Neuronal stem cell (in vitro differentiated cells): ENCODE data around the gene PPME1. TPM values are rescaled to one million over a fixed set of nuclear protein-coding genes. Genes with fewer than 3 reads are reported as not detected.

Experiments used
- DNase-seq: peaks from one replicate; pipeline ENCODE4 v3.0.0-alpha.2; 2013; ENCODE audit warnings: low spot score
- H2AFZ ChIP-seq: one replicate; pipeline ENCODE4 v1.6.1; 2013; ENCODE audit warnings: mild to moderate bottlenecking, low read length, inconsistent platforms
- H2AK5ac ChIP-seq: 2 replicates; pipeline ENCODE4 v1.6.1; 2013; ENCODE audit warnings: low read depth, mild to moderate bottlenecking, inconsistent platforms, low read length, moderate library complexity, mixed read lengths
- H2BK120ac ChIP-seq: 2 replicates; pipeline ENCODE4 v1.6.1; 2013; ENCODE audit warnings: low read depth, mild to moderate bottlenecking, inconsistent platforms, low read length, moderate library complexity, mixed read lengths
- H2BK12ac ChIP-seq: one replicate; pipeline ENCODE4 v1.6.1; 2013; ENCODE audit warnings: low read length, inconsistent platforms
- H2BK15ac ChIP-seq: 2 replicates; pipeline ENCODE4 v1.6.1; 2013; ENCODE audit warnings: mild to moderate bottlenecking, low read length, inconsistent platforms, mixed read lengths
- H2BK5ac ChIP-seq: one replicate; pipeline ENCODE4 v1.6.1; 2013; ENCODE audit warnings: inconsistent platforms, mild to moderate bottlenecking, low read length, moderate library complexity
- H3K14ac ChIP-seq: one replicate; pipeline ENCODE4 v1.6.1; 2013; ENCODE audit warnings: low read length, inconsistent platforms
- H3K18ac ChIP-seq: 2 replicates; pipeline ENCODE4 v1.6.1; 2013; ENCODE audit warnings: low read length, inconsistent platforms
- H3K23ac ChIP-seq: 2 replicates; pipeline ENCODE4 v1.6.1; 2013; ENCODE audit warnings: low read depth, mild to moderate bottlenecking, mixed read lengths, low read length, inconsistent platforms; ENCODE audit not compliant: poor library complexity
- H3K27ac ChIP-seq: replicated peaks from 3 replicates; pipeline ENCODE4 v1.5.1; 2013; ENCODE audit warnings: low read length, inconsistent platforms
- H3K27me3 ChIP-seq, 3 experiments: 2 replicates each; pipeline ENCODE4 v1.6.1; 2013; ENCODE audit warnings: low read length in 3 of 3, mild to moderate bottlenecking in 2 of 3, inconsistent platforms in 1 of 3, low read depth in 1 of 3, mixed read lengths in 1 of 3, moderate library complexity in 1 of 3; ENCODE audit not compliant: control insufficient read depth in 3 of 3, insufficient read depth in 3 of 3
- H3K36me3 ChIP-seq, 2 donors: replicated peaks in 1 of 2; 2 replicates each; pipeline ENCODE4 v1.6.1; 2013; ENCODE audit warnings: low read length in 2 of 2; ENCODE audit not compliant: control insufficient read depth in 2 of 2, insufficient read depth in 2 of 2
- H3K4ac ChIP-seq: 2 replicates; pipeline ENCODE4 v1.6.1; 2013; ENCODE audit warnings: inconsistent platforms, mild to moderate bottlenecking, low read length, moderate library complexity
- H3K4me1 ChIP-seq, 2 donors: 1 replicate in 1 of 2; 2 replicates in 1 of 2; pipeline ENCODE4 v1.6.1; 2013; ENCODE audit warnings: low read length in 2 of 2, low read depth in 1 of 2; ENCODE audit not compliant: control insufficient read depth in 2 of 2, insufficient read depth in 1 of 2
- H3K4me2 ChIP-seq: one replicate; pipeline ENCODE4 v1.6.1; 2013; ENCODE audit warnings: mild to moderate bottlenecking, low read length, inconsistent platforms; ENCODE audit not compliant: insufficient read depth, poor library complexity, severe bottlenecking
- H3K4me3 ChIP-seq, 2 donors: 2 replicates each; pipeline ENCODE4 v1.5.1; 2013; ENCODE audit warnings: low read length in 2 of 2, mild to moderate bottlenecking in 2 of 2, inconsistent platforms in 1 of 2, moderate library complexity in 1 of 2
- H3K79me1 ChIP-seq: one replicate; pipeline ENCODE4 v1.6.1; 2013; ENCODE audit warnings: low read depth, mild to moderate bottlenecking, inconsistent platforms, low read length, moderate library complexity
- H3K9ac ChIP-seq: one replicate; pipeline ENCODE4 v1.6.1; 2013; ENCODE audit warnings: mild to moderate bottlenecking, low read depth, low read length, inconsistent platforms; ENCODE audit not compliant: poor library complexity
- H3K9me3 ChIP-seq, 2 donors: replicated peaks in 1 of 2; 2 replicates each; pipeline versions ENCODE3 to v1.6.1; 2013; ENCODE audit warnings: low read length in 2 of 2, mild to moderate bottlenecking in 2 of 2, inconsistent platforms in 1 of 2, low read depth in 1 of 2, mixed read lengths in 1 of 2, moderate library complexity in 1 of 2; ENCODE audit not compliant: control insufficient read depth in 2 of 2, insufficient read depth in 1 of 2
- H4K8ac ChIP-seq: one replicate; pipeline ENCODE4 v1.6.1; 2013; ENCODE audit warnings: low read depth, mild to moderate bottlenecking, inconsistent platforms, low read length, moderate library complexity
- H4K91ac ChIP-seq: one replicate; pipeline ENCODE4 v1.6.1; 2013; ENCODE audit warnings: low read length, low read depth, mild to moderate bottlenecking, inconsistent platforms; ENCODE audit not compliant: poor library complexity
- WGBS, 2 donors: extraction: QIAGEN DNeasy Blood & Tissue Kit; methylation state at CpG; one replicate each; pipeline ENCODE4 v1.1.7; 2013; ENCODE audit warnings: missing lambda C conversion rate in 2 of 2, mixed read lengths in 1 of 2; ENCODE audit not compliant: insufficient read length in 2 of 2, insufficient replicate concordance in 1 of 2; ENCODE audit errors: extremely low coverage in 2 of 2; 5-methylcytosine and 5-hydroxymethylcytosine counted together
- small RNA-seq: library from polyadenylated mRNA; stranded (forward); fragments of <200 nt; extraction: miRNeasy Mini kit (QIAGEN cat#:217004); gene quantifications from one replicate; pipeline ENCODE3, GENCODE V24; 2013; ENCODE audit not compliant: insufficient read depth

Gene PPME1

GRCh38 chr11:74297484-74297883 lies 126.4 kb downstream of the PPME1 start:
- Histone ChIP-seq H2BK15ac (no peak overlapping the region), H3K27ac (no peak overlapping the region), H3K18ac (no peak overlapping the region), H3K36me3 (no peaks in the 10 kb centered on the region), H3K4ac (no peak overlapping the region), H2BK120ac (no peak overlapping the region), H3K23ac (no peak overlapping the region), H2AFZ (no peak overlapping the region), H2AK5ac (no peak overlapping the region), H2BK5ac (no peak overlapping the region), H3K79me1 (no peaks in the 10 kb centered on the region), H3K4me3 (no peak overlapping the region), H4K91ac (no peak overlapping the region), H3K4me1 (no peaks in the 10 kb centered on the region), H3K9ac (no peak overlapping the region), H3K27me3 (peaks cover 0 to 17% (median 0%) of the 10 kb centered on the region in 3 experiments), H2BK12ac (no peak overlapping the region), H3K4me2 (no peak overlapping the region), H3K14ac (no peak overlapping the region), H4K8ac (no peak overlapping the region), H3K9me3 (no peaks in the 10 kb centered on the region)
- no CpG with 5 or more reads among the region's 1 CpG for WGBS, 2 donors
- no peak for DNase-seq

- no peak overlapping the region for H2AFZ ChIP-seq
- DNase-seq = no peak
- no peak overlapping the region for H3K23ac ChIP-seq
- H3K27ac ChIP-seq = no peak overlapping the region
- no CpG with 5 or more reads among the region's 3 CpGs for WGBS, 2 donors
- no peaks in the 10 kb centered on the region for H3K36me3 ChIP-seq
- H2BK120ac ChIP-seq = no peak overlapping the region
- no peak overlapping the region for H3K4me3 ChIP-seq
- H3K4ac ChIP-seq = no peak overlapping the region
- H3K18ac ChIP-seq = no peak overlapping the region
- H3K4me1 ChIP-seq = no peaks in the 10 kb centered on the region
- no peak overlapping the region for H3K9ac ChIP-seq
- no peaks in the 10 kb centered on the region for H3K79me1 ChIP-seq
- H2AK5ac ChIP-seq = no peak overlapping the region
- H3K27me3 ChIP-seq = peaks cover 0 to 18% (median 0%) of the 10 kb centered on the region in 3 experiments
- no peak overlapping the region for H4K8ac ChIP-seq
- H3K9me3 ChIP-seq = no peaks in the 10 kb centered on the region
- no peak overlapping the region for H2BK12ac ChIP-seq
- H3K4me2 ChIP-seq = no peak overlapping the region
- H3K14ac ChIP-seq = no peak overlapping the region
- H4K91ac ChIP-seq = no peak overlapping the region
- H2BK5ac ChIP-seq = no peak overlapping the region
- H2BK15ac ChIP-seq = no peak overlapping the region
Observed at GRCh38 chr11:74299015-74299414, 127.9 kb downstream of the PPME1 start.

Small RNA genes lying within 50 kb of the gene (small RNA-seq; reads per million reads assigned to genes)
- gene AP002392.1 (not detected), gene RF00409 (not detected)
